ENCODE results near the gene KCNAB1. TPM values are rescaled to one million over a fixed set of nuclear protein-coding genes. Genes with fewer than 3 reads are reported as not detected.

Gene KCNAB1
- total and polyA plus RNA-seq, 12 donors = 1.4 to 5.0 (median 2.5) TPM

- no peak overlapping the region for H3K4me3 ChIP-seq
- no peaks in the 10 kb centered on the region for H3K27me3 ChIP-seq
- H3K4me1 ChIP-seq = no peaks in the 10 kb centered on the region
- no peaks in the 10 kb centered on the region for H3K9me3 ChIP-seq
- no peak for DNase-seq
- no peaks in the 10 kb centered on the region for H3K36me3 ChIP-seq
- 92 to 93% methylated on average over 17 of the region's 17 CpGs for WGBS, 2 donors
- intact Hi-C loops (cut with DNase I) = no loop called here
- ATAC-seq = no peak
- H3K27ac ChIP-seq = no peak overlapping the region
- TF ChIP-seq CTCF (IDR thresholded peaks at IDR 0.05) = no peak
Observed at GRCh38 chr3:156176629-156177210, 56.3 kb downstream of the KCNAB1 start.

DNA sequence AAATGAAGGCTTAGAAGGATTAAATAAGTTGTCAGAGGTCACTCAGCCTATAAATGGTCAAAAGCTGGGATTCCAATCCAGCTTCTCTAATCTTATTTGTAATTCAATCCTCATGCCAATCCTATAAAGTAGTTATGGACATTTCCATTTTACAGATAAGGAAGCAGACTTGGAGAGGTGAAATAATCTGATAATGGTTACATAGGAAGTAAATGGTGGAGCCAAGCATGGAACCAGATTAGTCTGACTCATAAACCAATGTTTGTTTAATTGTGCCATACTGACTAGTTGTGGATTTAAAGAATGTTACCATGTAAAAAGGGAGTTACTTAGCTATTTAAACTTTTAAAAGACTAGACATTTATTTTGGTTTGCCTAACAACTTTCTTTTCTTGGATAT lies 59.7 kb downstream of the KCNAB1 start:
- Histone ChIP-seq H3K4me3 (no peak overlapping the region), H3K4me1 (no peaks in the 10 kb centered on the region), H3K27ac (no peak overlapping the region), H3K36me3 (no peaks in the 10 kb centered on the region), H3K27me3 (no peaks in the 10 kb centered on the region), H3K9me3 (no peaks in the 10 kb centered on the region)
- no peak for TF ChIP-seq CTCF (IDR thresholded peaks at IDR 0.05)
- intact Hi-C loops (cut with DNase I) = no loop called here
- DNase-seq (no peak), ATAC-seq (no peak)

GRCh38 chr3:156181509-156181908 lies 61.1 kb downstream of the KCNAB1 start:
- H3K4me3 ChIP-seq = no peak overlapping the region
- H3K27ac ChIP-seq = no peak overlapping the region
- DNase-seq (no peak), ATAC-seq (no peak)
- no peaks in the 10 kb centered on the region for H3K9me3 ChIP-seq
- no peaks in the 10 kb centered on the region for H3K36me3 ChIP-seq
- H3K27me3 ChIP-seq = no peaks in the 10 kb centered on the region
- intact Hi-C loops (cut with DNase I) = no loop called here
- no peak for TF ChIP-seq CTCF (IDR thresholded peaks at IDR 0.05)
- H3K4me1 ChIP-seq = no peaks in the 10 kb centered on the region
- WGBS, 2 donors = 68% methylated on average over 2 of the region's 2 CpGs

DNA sequence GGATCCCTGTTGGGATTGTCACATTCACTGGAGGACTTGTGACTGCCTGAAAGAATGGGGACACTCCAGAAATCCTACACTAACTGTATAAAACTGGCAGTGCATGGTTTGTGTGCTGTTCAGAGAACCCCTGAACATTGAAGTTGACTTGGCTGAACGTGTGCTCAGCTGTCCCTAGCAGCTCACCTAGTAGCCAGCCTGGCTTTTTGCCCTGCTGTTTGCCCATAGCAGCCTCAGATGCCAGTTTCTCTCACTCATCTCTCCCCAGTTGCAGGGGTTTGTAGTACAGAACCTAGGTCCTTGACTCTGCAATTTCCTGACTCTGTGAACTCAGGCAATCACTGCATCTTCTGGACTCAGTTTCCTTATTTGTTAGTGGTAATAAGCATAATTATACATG lies 63.0 kb downstream of the KCNAB1 start:
- DNase-seq (no peak), ATAC-seq (no peak)
- H3K9me3 ChIP-seq = no peaks in the 10 kb centered on the region
- H3K4me1 ChIP-seq = no peaks in the 10 kb centered on the region
- whole genome bisulfite sequencing, 2 donors = 47 to 67% methylated on average over 1 of the region's 1 CpG
- H3K4me3 ChIP-seq = no peak overlapping the region
- no peaks in the 10 kb centered on the region for H3K36me3 ChIP-seq
- H3K27ac ChIP-seq = no peak overlapping the region
- intact Hi-C loops (cut with DNase I) = no loop called here
- no peak for TF ChIP-seq CTCF (IDR thresholded peaks at IDR 0.05)
- no peaks in the 10 kb centered on the region for H3K27me3 ChIP-seq
